Immature natural killer cell (primary cell): ENCODE data around the gene FAM168B. TPM values are rescaled to one million over a fixed set of nuclear protein-coding genes. Genes with fewer than 3 reads are reported as not detected.
"Not testable (repeated sequence)": the region's sequence is repeated elsewhere in the genome, so short reads cannot be mapped to it uniquely, and the experiment has no call there.

Source experiments
- DNase-seq, 3 donors: peaks; one replicate each; pipeline ENCODE4 v3.0.0; 2022; ENCODE audit warnings: mixed read lengths in 1 of 3
- H3K27ac Mint-ChIP-seq, 6 donors: one replicate each; pipeline ENCODE4 v1.8.0; 2020; ENCODE audit warnings: mixed read lengths in 6 of 6, mild to moderate bottlenecking in 5 of 6, inconsistent platforms in 4 of 6, moderate library complexity in 3 of 6
- H3K27me3 Mint-ChIP-seq, 3 donors: one replicate each; pipeline ENCODE4 v1.8.0; 2020 to 2021; ENCODE audit warnings: low read depth in 3 of 3, mild to moderate bottlenecking in 3 of 3, mixed read lengths in 3 of 3, moderate library complexity in 3 of 3, inconsistent platforms in 1 of 3
- H3K36me3 Mint-ChIP-seq, 3 donors: one replicate each; pipeline ENCODE4 v1.8.0; 2020; ENCODE audit warnings: mixed read lengths in 3 of 3, inconsistent platforms in 2 of 3, mild to moderate bottlenecking in 2 of 3
- H3K4me1 Mint-ChIP-seq, 2 donors: one replicate each; pipeline ENCODE4 v1.8.0; 2020; ENCODE audit warnings: inconsistent platforms in 2 of 2, mild to moderate bottlenecking in 2 of 2, mixed read lengths in 2 of 2, moderate library complexity in 1 of 2
- H3K4me3 Mint-ChIP-seq, 5 donors: one replicate each; pipeline ENCODE4 v1.8.0; 2020; ENCODE audit warnings: mild to moderate bottlenecking in 5 of 5, mixed read lengths in 5 of 5, inconsistent platforms in 3 of 5, moderate library complexity in 3 of 5
- H3K9me3 Mint-ChIP-seq, 6 donors: one replicate each; pipeline ENCODE4 v1.8.0; 2020; ENCODE audit warnings: mild to moderate bottlenecking in 6 of 6, mixed read lengths in 6 of 6, inconsistent platforms in 4 of 6, moderate library complexity in 3 of 6
- polyA plus RNA-seq, 3 donors: library from polyadenylated mRNA; unstranded; fragments of 300-500 nt; fragmentation: Illumina TruSeq; gene quantifications; one replicate each; pipeline ENCODE4 v1.2.3, GENCODE V29; 2021

FAM168B gene
- polyA plus RNA-seq, 3 donors from 2014 or later: 20.3 to 47.0 (median 23.6) TPM

GRCh38 chr2:131115752-131116151, 22.5 kb upstream of the FAM168B start:
- Mint-ChIP-seq H3K9me3 (no peaks in the 10 kb centered on the region), H3K4me3 (no peak overlapping the region), H3K27ac (no peak overlapping the region), H3K4me1 (peaks cover 57 to 79% of the 10 kb centered on the region in 2 donors), H3K27me3 (peaks cover 1 to 5% (median 5%) of the 10 kb centered on the region in 3 donors), H3K36me3 (peaks cover 11 to 23% (median 17%) of the 10 kb centered on the region in 3 donors)
- no peak for DNase-seq

- peaks cover 11 to 22% (median 19%) of the 10 kb centered on the region in 3 donors for H3K36me3 Mint-ChIP-seq
- not testable (repeated sequence) for H3K27me3 Mint-ChIP-seq, H3K4me3 Mint-ChIP-seq, H3K9me3 Mint-ChIP-seq, DNase-seq
- peak overlapping the region in 4 of 6 donors; percentile 9 to 49 (median 48) for H3K27ac Mint-ChIP-seq
- H3K4me1 Mint-ChIP-seq: peaks cover 60 to 82% of the 10 kb centered on the region in 2 donors
These were observed 21.7 kb upstream of the FAM168B start for GRCh38 chr2:131114950-131115349.

- peak overlapping the region in 2 of 6 donors; percentile 20 to 67 for H3K27ac Mint-ChIP-seq
These were observed 20.4 kb upstream of the FAM168B start for GRCh38 chr2:131113566-131114227.

GRCh38 chr2:131112529-131112928, 19.3 kb upstream of the FAM168B start:
- peaks cover 11 to 22% (median 11%) of the 10 kb centered on the region in 3 donors for H3K36me3 Mint-ChIP-seq
- peaks cover 0 to 2% (median 1%) of the 10 kb centered on the region in 3 donors for H3K27me3 Mint-ChIP-seq
- H3K4me3 Mint-ChIP-seq: no peak overlapping the region
- peak overlapping the region in 3 of 6 donors; percentile 12 to 44 (median 33) for H3K27ac Mint-ChIP-seq
- H3K4me1 Mint-ChIP-seq: peaks cover 55 to 79% of the 10 kb centered on the region in 2 donors
- no peaks in the 10 kb centered on the region for H3K9me3 Mint-ChIP-seq
- no peak for DNase-seq

More at GRCh38 chr2:131113566-131114227, 20.4 kb upstream of the FAM168B start:
- H3K27me3 Mint-ChIP-seq: peaks cover 1 to 3% (median 2%) of the 10 kb centered on the region in 3 donors
- no peak for DNase-seq
- H3K36me3 Mint-ChIP-seq: peaks cover 11 to 22% (median 16%) of the 10 kb centered on the region in 3 donors
- no peak overlapping the region for H3K4me3 Mint-ChIP-seq
- no peaks in the 10 kb centered on the region for H3K9me3 Mint-ChIP-seq
- peaks cover 53 to 81% of the 10 kb centered on the region in 2 donors for H3K4me1 Mint-ChIP-seq

- H3K27ac Mint-ChIP-seq: peak overlapping the region; percentile 95 to 100 (median 97)
- peaks cover 44 to 59% of the 10 kb centered on the region in 2 donors for H3K4me1 Mint-ChIP-seq
- no peaks in the 10 kb centered on the region for H3K9me3 Mint-ChIP-seq
- H3K4me3 Mint-ChIP-seq: peak overlapping the region; percentile 93 to 98 (median 97)
- DNase-seq: peak; percentile 6 to 19 (median 13)
- H3K27me3 Mint-ChIP-seq: peaks cover 4 to 20% (median 12%) of the 10 kb centered on the region in 3 donors
- H3K36me3 Mint-ChIP-seq: peaks cover 0 to 8% (median 0%) of the 10 kb centered on the region in 3 donors
These were observed 12.9 kb upstream of the FAM168B start for GRCh38 chr2:131105950-131106801.

GRCh38 chr2:131105156-131105949, 12.1 kb upstream of the FAM168B start, which contains the start of gene PLEKHB2:
PLEKHB2 (plus strand) TSS chr2:131105336; CDS start chr2:131120942, 15,606 bp downstream.
- peak; percentile 96 to 97 (median 96) for DNase-seq
- H3K27ac Mint-ChIP-seq: peak within 1 kb of the TSS; percentile 95 to 100 (median 97)
- H3K36me3 Mint-ChIP-seq: peaks cover 0 to 3% (median 0%) of the 10 kb centered on the region in 3 donors
- H3K9me3 Mint-ChIP-seq: no peaks in the 10 kb centered on the region
- H3K27me3 Mint-ChIP-seq: peaks cover 4 to 20% (median 14%) of the 10 kb centered on the region in 3 donors
- peaks cover 37 to 51% of the 10 kb centered on the region in 2 donors for H3K4me1 Mint-ChIP-seq
- H3K4me3 Mint-ChIP-seq: peak within 1 kb of the TSS; percentile 93 to 98 (median 97)

GRCh38 chr2:131104487-131105155, 11.4 kb upstream of the FAM168B start:
- Mint-ChIP-seq H3K9me3 (no peaks in the 10 kb centered on the region), H3K27ac (peak overlapping the region; percentile 95 to 100 (median 97)), H3K4me1 (peaks cover 34 to 45% of the 10 kb centered on the region in 2 donors), H3K4me3 (peak overlapping the region; percentile 93 to 98 (median 97)), H3K27me3 (peaks cover 4 to 20% (median 15%) of the 10 kb centered on the region in 3 donors), H3K36me3 (no peaks in the 10 kb centered on the region)
- peak; percentile 43 to 45 (median 45) for DNase-seq

GRCh38 chr2:131103165-131103564, 9.9 kb upstream of the FAM168B start:
- peaks cover 4 to 20% (median 15%) of the 10 kb centered on the region in 3 donors for H3K27me3 Mint-ChIP-seq
- no peaks in the 10 kb centered on the region for H3K9me3 Mint-ChIP-seq
- H3K36me3 Mint-ChIP-seq: no peaks in the 10 kb centered on the region
- peaks cover 30 to 34% of the 10 kb centered on the region in 2 donors for H3K4me1 Mint-ChIP-seq
- no peak for DNase-seq
- peak overlapping the region; percentile 50 to 77 (median 76) for H3K27ac Mint-ChIP-seq
- peak overlapping the region in 2 of 5 donors; percentile 12 to 21 for H3K4me3 Mint-ChIP-seq

- peak overlapping the region; percentile 90 to 99 (median 97) for H3K4me3 Mint-ChIP-seq
- no peaks in the 10 kb centered on the region for H3K36me3 Mint-ChIP-seq
- H3K9me3 Mint-ChIP-seq: no peaks in the 10 kb centered on the region
- peaks cover 5 to 13% (median 11%) of the 10 kb centered on the region in 3 donors for H3K27me3 Mint-ChIP-seq
- H3K4me1 Mint-ChIP-seq: peaks cover 19 to 29% of the 10 kb centered on the region in 2 donors
- peak overlapping the region in 5 of 6 donors; percentile 87 to 98 (median 96) for H3K27ac Mint-ChIP-seq
- DNase-seq: no peak
These were observed 1.4 kb upstream of the FAM168B start for GRCh38 chr2:131094463-131095281.

- Mint-ChIP-seq H3K9me3 (no peaks in the 10 kb centered on the region), H3K27ac (peak overlapping the region; percentile 87 to 98 (median 96)), H3K27me3 (peaks cover 5 to 13% (median 11%) of the 10 kb centered on the region in 3 donors), H3K4me3 (peak overlapping the region; percentile 90 to 99 (median 97)), H3K36me3 (no peaks in the 10 kb centered on the region), H3K4me1 (peaks cover 20 to 34% of the 10 kb centered on the region in 2 donors)
- no peak for DNase-seq
These were observed 619 bp upstream of the FAM168B start for GRCh38 chr2:131093696-131094462.

GRCh38 chr2:131092458-131093005, 728 bp downstream of the FAM168B start:
- Mint-ChIP-seq H3K36me3 (peaks cover 4% of the 10 kb centered on the region in 3 donors), H3K9me3 (no peaks in the 10 kb centered on the region), H3K4me3 (peak overlapping the region; percentile 80 to 86 (median 84)), H3K4me1 (peaks cover 22 to 46% of the 10 kb centered on the region in 2 donors), H3K27ac (peak overlapping the region; percentile 81 to 90 (median 87)), H3K27me3 (peaks cover 5 to 13% (median 11%) of the 10 kb centered on the region in 3 donors)
- DNase-seq: no peak
